Measurements from ENCODE around the gene PEX14.
A peak's percentile ranks its signal among the peaks of the same experiment; 100 is the strongest.

PEX14 gene

DNA sequence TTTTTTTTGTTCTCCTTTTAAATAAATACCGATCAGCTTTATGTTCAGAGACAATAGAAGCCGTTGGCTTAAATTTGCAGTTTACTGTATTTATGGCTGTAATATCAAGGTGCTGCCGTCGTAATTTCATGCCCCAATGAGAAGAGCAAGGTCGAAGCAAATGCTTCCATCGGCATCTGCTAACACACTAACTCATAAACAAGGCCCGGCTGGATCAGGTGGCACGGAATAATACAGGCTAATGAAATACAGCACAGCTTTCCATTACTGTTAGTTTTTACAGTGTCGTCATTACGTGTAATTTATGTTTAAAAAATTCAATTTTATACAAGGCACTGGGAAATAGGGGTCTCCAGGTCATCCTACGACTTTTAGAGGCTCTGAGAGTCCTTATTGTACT lies 119.0 kb downstream of the PEX14 start:
- DNase-seq (ENCODE audit: low read depth) = no peak
- no peak overlapping the region for H3K4me3 ChIP-seq (ENCODE audit: low read depth, low read length)
- TF ChIP-seq, protein P1, sequence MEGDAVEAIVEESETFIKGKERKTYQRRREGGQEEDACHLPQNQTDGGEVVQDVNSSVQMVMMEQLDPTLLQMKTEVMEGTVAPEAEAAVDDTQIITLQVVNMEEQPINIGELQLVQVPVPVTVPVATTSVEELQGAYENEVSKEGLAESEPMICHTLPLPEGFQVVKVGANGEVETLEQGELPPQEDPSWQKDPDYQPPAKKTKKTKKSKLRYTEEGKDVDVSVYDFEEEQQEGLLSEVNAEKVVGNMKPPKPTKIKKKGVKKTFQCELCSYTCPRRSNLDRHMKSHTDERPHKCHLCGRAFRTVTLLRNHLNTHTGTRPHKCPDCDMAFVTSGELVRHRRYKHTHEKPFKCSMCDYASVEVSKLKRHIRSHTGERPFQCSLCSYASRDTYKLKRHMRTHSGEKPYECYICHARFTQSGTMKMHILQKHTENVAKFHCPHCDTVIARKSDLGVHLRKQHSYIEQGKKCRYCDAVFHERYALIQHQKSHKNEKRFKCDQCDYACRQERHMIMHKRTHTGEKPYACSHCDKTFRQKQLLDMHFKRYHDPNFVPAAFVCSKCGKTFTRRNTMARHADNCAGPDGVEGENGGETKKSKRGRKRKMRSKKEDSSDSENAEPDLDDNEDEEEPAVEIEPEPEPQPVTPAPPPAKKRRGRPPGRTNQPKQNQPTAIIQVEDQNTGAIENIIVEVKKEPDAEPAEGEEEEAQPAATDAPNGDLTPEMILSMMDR (conservative IDR thresholded peaks at IDR 0.05; ENCODE audit: low read depth, low read length) = no peak

GRCh38 chr1:10594595-10595223 lies 120.0 kb downstream of the PEX14 start:
- TF ChIP-seq, protein P1 (conservative IDR thresholded peaks at IDR 0.05; ENCODE audit: low read depth, low read length) = no peak
- no peak overlapping the region for H3K4me3 ChIP-seq (ENCODE audit: low read depth, low read length)

DNA sequence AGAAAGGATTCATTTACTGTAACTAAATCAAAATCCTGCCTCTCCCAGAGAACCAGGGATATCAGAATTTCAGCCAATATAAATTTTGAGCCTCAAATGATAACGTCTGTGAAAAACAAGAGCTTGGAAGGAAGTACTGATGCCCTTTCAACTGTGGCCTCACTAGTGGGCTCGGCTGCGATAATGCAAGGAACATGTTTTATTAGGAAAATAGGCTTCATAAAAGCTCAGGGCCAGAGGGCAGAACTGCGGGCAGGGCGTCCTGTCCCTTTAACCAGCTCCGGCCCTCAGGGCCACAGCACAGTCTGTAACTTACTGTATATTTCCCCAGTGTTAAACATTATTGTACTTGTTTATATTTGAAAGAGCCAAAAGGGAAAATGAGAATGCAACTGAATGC lies 122.0 kb downstream of the PEX14 start:
- H3K4me3 ChIP-seq (ENCODE audit: low read depth, low read length) = no peak overlapping the region
- TF ChIP-seq, protein P1 (conservative IDR thresholded peaks at IDR 0.05; ENCODE audit: low read depth, low read length) = no peak
- no peak for DNase-seq (ENCODE audit: low read depth)

More at GRCh38 chr1:10594595-10595223, 120.0 kb downstream of the PEX14 start:
- no peak for DNase-seq (ENCODE audit: low read depth)

DNA sequence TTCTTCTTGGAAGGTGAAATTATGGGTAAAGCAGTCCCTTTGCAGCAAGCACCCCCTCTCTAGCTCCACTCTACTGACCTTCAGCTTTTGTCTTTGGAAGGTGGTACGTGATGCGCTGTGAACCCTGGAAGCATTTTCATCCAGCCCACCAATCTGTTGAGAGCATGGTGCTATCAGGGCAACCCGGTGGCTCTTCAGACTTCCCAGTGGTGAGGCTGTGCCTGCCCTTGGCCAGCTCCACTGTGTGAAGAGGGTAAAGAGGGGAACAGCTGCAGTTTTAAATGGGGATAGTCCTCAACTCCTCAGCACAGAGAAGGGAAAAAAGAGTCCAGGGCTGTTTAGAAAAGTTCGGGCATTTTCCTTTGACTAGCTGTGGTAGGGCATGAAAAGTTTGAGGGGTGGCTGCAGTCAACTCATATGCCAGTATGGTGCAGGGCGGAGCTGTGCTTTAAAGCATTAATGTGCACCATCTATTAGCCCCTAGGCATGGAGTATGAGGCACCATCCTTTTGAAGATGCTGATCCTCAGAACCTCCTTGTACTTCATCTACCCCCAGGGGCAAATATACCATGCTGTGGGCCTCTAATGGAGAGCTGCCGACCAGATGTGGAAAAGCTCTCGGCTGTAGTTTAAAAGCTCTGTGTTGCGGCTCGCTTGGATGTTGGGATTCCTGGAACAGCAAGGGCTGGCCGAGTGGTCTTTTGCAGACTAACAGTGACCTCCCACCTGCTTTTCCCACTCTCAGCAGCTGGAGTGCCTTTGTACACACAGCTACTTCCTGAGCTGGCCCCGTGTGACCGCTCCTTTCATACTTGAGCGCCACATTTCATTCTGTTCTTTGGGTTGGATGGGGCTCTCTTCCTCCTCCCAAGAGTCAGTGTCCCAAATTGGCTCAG lies 123.0 kb downstream of the PEX14 start:
- TF ChIP-seq, protein P1 (conservative IDR thresholded peaks at IDR 0.05; ENCODE audit: low read depth, low read length) = no peak
- DNase-seq (ENCODE audit: low read depth) = no peak
- no peak overlapping the region for H3K4me3 ChIP-seq (ENCODE audit: low read depth, low read length)

- TF ChIP-seq, protein P1 (conservative IDR thresholded peaks at IDR 0.05; ENCODE audit: low read depth, low read length) = no peak
- DNase-seq (ENCODE audit: low read depth) = no peak
- H3K4me3 ChIP-seq (ENCODE audit: low read depth, low read length) = no peak overlapping the region
Measured at GRCh38 chr1:10598389-10598702, 123.6 kb downstream of the PEX14 start.

- peak; percentile 86 for DNase-seq (ENCODE audit: low read depth)
- TF ChIP-seq, protein P1 (conservative IDR thresholded peaks at IDR 0.05; ENCODE audit: low read depth, low read length) = no peak
- H3K4me3 ChIP-seq (ENCODE audit: low read depth, low read length) = no peak overlapping the region
Measured at GRCh38 chr1:10599194-10599861, 124.6 kb downstream of the PEX14 start.

Measured in choroid plexus epithelial cell (primary cell).